SH-SY5Y (cell line): ENCODE results near the gene PREP.

Experiments
- GATA2 ChIP-seq: IDR thresholded peaks from 2 replicates; pipeline ENCODE4 v1.6.1; 2011; ENCODE audit warnings: mild to moderate bottlenecking, low read depth, low read length
- GATA3 ChIP-seq: IDR thresholded peaks from 2 replicates; pipeline ENCODE4 v1.6.1; 2011; ENCODE audit warnings: low read depth, mild to moderate bottlenecking, low read length, moderate library complexity

PREP gene

DNA sequence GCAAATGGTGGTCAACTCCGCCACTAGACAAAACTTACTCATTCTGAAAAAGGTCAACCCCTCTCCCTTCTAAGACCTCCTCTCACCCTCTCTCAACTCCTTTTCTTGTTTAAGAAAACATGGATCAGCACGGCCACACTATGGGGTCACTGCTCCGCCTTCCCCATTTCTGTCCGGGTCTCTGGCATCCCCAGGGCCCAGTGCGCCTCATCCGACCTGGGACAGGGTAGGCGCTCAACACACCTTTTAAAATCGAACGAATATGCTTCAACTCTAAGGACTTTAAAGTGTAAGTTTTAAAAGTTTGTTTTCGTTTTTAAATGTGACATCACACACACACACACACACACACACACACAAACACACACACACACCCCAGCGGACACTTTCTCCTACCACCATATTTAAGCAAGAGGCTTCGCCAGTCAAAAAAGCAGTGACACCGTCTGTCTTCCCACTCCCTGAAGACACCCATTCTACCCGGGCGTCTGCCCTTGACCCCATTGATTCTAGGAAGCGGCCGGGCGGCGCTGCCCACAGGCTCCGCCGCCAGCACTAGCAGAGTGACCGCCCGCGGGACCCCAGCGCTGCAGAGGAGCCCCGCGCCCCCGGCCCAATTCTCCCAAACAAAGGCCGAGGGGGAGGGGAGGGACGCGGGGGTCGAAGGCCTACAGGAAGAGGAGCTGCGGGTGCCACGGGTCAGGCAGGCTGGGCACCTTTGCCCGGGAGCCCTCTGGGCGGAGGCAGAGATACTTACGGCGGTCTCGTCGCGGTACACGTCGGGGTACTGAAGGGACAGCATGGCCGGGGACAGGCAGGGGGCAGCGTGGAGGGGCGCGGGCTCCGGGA lies 568 bp downstream of the PREP start:
- TF ChIP-seq GATA2: no peak

- no peak for TF ChIP-seq GATA3
These were observed 1.4 kb downstream of the PREP start for GRCh38 chr6:105401247-105402089.

- TF ChIP-seq GATA2 (no peak), GATA3 (no peak)
These were observed 2.4 kb downstream of the PREP start for GRCh38 chr6:105400501-105400900.

GRCh38 chr6:105398859-105399258 lies 4.0 kb downstream of the PREP start:
- TF ChIP-seq GATA3 (no peak), GATA2 (no peak)

- TF ChIP-seq GATA2 (no peak), GATA3 (no peak)
These were observed 4.9 kb downstream of the PREP start for GRCh38 chr6:105397987-105398386.

DNA sequence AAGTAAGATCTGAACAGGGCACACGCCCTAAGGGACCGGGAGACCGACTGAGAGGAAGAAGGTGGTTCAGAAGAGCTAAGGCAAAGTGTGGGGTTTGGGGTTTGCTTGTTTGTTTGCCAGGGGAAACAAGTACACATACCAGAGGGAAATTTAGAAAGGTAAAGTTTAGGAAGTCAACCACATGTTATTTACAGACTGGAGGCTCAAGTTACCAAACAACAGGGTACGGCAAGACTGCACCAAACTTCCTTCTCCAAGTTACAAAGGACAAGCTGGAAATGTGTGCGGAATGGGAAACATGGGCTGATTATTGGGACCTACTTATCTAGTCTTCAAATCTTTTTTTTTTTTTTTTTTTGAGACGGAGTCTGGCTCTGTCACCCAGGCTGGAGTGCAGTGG lies 11.2 kb downstream of the PREP start:
- no peak for TF ChIP-seq GATA3
- no peak for TF ChIP-seq GATA2

DNA sequence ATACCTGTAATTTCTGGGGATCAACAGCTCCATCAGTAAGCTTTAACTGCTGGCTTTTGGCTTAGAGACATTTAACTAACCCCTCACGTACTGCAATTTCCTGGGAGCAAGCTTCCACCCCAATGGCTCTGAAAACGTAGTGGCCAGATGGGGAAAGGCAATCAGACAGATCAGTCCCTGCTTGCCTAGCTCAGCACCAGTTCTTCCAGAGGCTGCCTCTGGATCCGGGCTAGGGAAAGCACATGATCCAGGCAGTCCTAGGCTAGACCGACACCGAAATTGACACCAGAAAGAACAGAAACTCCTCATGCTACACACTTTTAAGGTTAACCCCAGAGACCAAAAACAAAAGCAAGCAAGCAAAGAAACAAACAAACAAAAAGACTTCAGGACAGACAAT lies 13.3 kb downstream of the PREP start:
- TF ChIP-seq GATA3: no peak

DNA sequence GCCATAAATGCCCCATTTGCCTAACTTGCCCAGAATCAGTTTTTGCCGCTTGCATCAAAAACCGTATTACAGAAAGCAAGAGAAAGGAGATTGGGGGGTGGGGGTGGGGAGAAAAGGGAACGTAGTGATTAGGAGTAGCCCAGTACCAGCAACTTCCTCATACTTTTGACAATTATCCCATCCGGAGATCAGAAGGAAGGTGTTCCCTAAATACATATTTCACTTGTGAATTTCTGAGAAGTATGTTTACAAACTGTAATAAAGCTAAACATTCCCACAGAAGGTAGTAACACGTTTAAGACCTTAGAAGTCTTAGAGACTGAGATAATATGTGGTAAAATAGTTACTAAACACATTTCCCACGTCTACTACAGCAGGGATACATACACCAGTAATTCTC lies 14.5 kb downstream of the PREP start:
- TF ChIP-seq GATA3 (no peak), GATA2 (no peak)

GRCh38 chr6:105384004-105384403 lies 18.9 kb downstream of the PREP start:
- no peak for TF ChIP-seq GATA3

DNA sequence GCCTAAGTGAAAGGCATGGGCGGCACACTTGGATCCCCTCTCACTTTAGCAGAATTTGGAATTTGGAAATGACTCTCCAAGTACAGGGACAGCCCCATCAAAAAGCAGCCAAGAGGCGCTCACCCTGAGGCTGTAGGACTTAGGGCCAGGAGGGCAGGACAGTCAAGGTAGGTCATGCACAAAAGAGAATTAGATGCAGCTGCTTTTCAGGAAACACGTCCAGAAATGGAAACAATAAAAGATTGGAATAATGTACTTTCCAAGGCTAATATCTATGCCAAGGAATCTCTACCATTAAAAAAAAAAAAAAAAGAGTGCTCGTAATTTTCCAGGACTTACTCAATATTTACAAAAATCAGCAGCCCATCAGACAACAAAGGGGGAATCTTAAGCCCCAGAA lies 19.9 kb downstream of the PREP start:
- TF ChIP-seq GATA2: no peak
- no peak for TF ChIP-seq GATA3

DNA sequence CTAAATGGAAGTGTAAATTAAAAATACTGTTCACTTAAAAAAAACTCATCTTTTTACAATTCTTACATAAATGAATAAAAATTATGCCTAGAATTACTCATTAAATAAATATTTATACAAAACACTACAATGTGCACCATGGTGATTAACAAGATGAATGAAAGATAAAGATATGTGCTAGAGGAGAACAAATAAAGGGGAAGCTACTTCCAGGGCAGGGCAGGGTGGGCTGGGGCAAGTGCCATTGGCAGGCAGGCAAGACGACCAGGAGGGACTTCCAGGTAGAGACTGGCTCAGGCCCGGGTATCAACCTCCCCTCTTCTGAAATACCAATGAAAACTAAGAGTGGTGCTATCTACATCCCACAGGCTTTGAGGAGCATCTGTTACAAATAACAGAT lies 20.4 kb downstream of the PREP start:
- TF ChIP-seq GATA3 (no peak), GATA2 (no peak)

DNA sequence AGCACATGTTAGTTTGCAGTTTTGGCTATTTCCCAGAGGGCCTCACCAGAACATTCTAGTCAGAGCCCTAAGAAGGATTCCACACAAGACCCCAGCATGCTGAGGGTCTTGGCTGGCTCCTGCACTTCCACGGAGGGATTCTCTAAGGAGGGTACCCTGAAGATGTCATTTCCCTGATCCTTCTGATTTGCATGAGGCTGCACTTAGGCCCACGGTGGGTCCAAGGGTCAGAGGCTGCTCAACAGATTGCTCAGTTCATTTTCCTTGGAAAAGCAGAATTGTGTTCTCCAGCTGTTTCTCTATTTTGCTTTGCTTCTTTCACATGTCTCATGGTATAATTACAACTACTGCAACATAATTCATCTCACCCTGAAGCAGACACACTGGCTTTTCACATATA lies 22.2 kb downstream of the PREP start:
- TF ChIP-seq GATA3: no peak
- TF ChIP-seq GATA2: no peak

- no peak for TF ChIP-seq GATA3
- TF ChIP-seq GATA2: no peak
These were observed 27.1 kb downstream of the PREP start for GRCh38 chr6:105375797-105376196.

GRCh38 chr6:105374010-105374420 lies 28.9 kb downstream of the PREP start:
- TF ChIP-seq GATA3 (no peak), GATA2 (no peak)

DNA sequence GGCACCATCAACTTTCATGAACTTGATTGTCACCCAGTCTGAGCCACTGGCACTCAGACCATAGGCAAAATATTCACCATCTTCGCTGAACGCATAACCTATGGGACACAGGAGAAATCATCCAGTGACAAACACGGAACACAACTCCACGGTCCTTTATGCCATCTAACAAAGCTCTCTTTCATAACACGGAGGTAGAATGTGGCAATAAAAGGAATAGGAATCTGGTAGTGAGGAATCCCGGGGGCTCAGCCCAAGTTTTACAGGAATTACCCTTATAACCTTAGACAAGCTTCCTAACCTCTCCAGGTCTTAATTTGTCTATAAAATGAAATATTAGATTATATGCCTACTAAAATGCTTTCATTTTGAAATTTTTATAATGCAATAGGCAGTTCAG lies 29.4 kb downstream of the PREP start:
- no peak for TF ChIP-seq GATA3
- no peak for TF ChIP-seq GATA2
